Stomach (tissue), 9 donors: Measurements from ENCODE around the gene FOLR3. TPM values are rescaled to one million over a fixed set of nuclear protein-coding genes. Genes with fewer than 3 reads are reported as not detected.
A peak's percentile ranks its signal among the peaks of the same experiment; 100 is the strongest.

ENCODE experiments used
- DNase-seq, 2 donors: peaks; one replicate each; pipeline versions ENCODE4 v3.0.0 to v3.0.0-alpha.2; 2013 to 2019
- H3K27ac ChIP-seq, 5 donors: fragments of 200-600 bp in 4 of 5; sonication (generic) in 4 of 5; one replicate each; pipeline ENCODE4 v1.5.1; 2013 to 2019; ENCODE audit warnings: mild to moderate bottlenecking in 1 of 5, moderate library complexity in 1 of 5
- H3K27me3 ChIP-seq, 3 donors: fragments of 200-600 bp; sonication (generic); one replicate each; pipeline ENCODE4 v1.5.1; 2017 to 2019; ENCODE audit warnings: mixed run types in 1 of 3
- H3K36me3 ChIP-seq, 4 donors: fragments of 200-600 bp; sonication (generic); 1 replicate in 3 of 4; 2 replicates in 1 of 4; pipeline ENCODE4 v1.5.1; 2016 to 2019
- H3K4me1 ChIP-seq, 4 donors: fragments of 200-600 bp; sonication (generic); one replicate each; pipeline ENCODE4 v1.5.1; 2016 to 2019
- H3K4me3 ChIP-seq, 4 donors: fragments of 200-600 bp; sonication (generic) in 3 of 4; one replicate each; pipeline ENCODE4 v1.5.1; 2016 to 2019; ENCODE audit warnings: mild to moderate bottlenecking in 1 of 4
- H3K9me3 ChIP-seq, 4 donors: fragments of 200-600 bp; sonication (generic); one replicate each; pipeline ENCODE4 v1.5.1; 2016 to 2019
- CTCF ChIP-seq, 7 experiments: fragments of 450-650 bp in 4 of 7; fragments of 200-600 bp in 3 of 7; sonication (generic) in 3 of 7; IDR thresholded peaks; one replicate each; pipeline ENCODE4 v1.5.1; 2016 to 2019; ENCODE audit warnings: antibody characterized with exemption in 7 of 7, control low read depth in 2 of 7, mild to moderate bottlenecking in 1 of 7
- EP300 ChIP-seq: sonication (generic); formaldehyde crosslinking; IDR thresholded peaks from one replicate; pipeline ENCODE4 v1.6.1; 2017; ENCODE audit warnings: antibody characterized with exemption
- POLR2A ChIP-seq, 4 donors: fragments of 450-650 bp; IDR thresholded peaks; one replicate each; pipeline ENCODE4 v1.6.1; 2016; ENCODE audit warnings: antibody characterized with exemption in 4 of 4, control low read depth in 2 of 4, mild to moderate bottlenecking in 1 of 4, moderate library complexity in 1 of 4
- POLR2AphosphoS5 ChIP-seq, 3 donors: sonication (generic); formaldehyde crosslinking; IDR thresholded peaks; one replicate each; pipeline ENCODE4 v1.6.1; 2016; ENCODE audit warnings: antibody characterized with exemption in 3 of 3
- WGBS, 5 donors: extraction: QIAGEN DNeasy Blood & Tissue Kit in 3 of 5; methylation state at CpG; one replicate each; pipeline versions ENCODE4 v1.1.5 to v1.1.7; 2013 to 2018; 5-methylcytosine and 5-hydroxymethylcytosine counted together
- intact Hi-C: fragments of 100-400 bp; cut with DNase I; formaldehyde crosslinking; loops from one replicate; pipeline ENCODE4 v1.15.1; 2023; ENCODE audit warnings: low total_unique reads
- polyA plus RNA-seq, 3 donors: library from polyadenylated mRNA; stranded (reverse); fragments of 200-250 nt; gene quantifications; one replicate each; pipeline ENCODE4 v1.2.3, GENCODE V29; 2013
- total RNA-seq, 5 donors: library from RNA; depleted of rRNA; stranded (reverse); fragments of >200 nt; gene quantifications; one replicate each; pipeline versions ENCODE4 v1.1.0 to v1.2.3, GENCODE V29; 2014 to 2016
- donor health status: healthy with polysubstance abuse.
- donor health status: Bipolar disorder and iron deficiency.
- donor health status: healthy.

The FOLR3 gene
- total and polyA plus RNA-seq, 8 donors, result 0.15 to 36.8 (median 0.62) TPM; not detected in 5

DNA sequence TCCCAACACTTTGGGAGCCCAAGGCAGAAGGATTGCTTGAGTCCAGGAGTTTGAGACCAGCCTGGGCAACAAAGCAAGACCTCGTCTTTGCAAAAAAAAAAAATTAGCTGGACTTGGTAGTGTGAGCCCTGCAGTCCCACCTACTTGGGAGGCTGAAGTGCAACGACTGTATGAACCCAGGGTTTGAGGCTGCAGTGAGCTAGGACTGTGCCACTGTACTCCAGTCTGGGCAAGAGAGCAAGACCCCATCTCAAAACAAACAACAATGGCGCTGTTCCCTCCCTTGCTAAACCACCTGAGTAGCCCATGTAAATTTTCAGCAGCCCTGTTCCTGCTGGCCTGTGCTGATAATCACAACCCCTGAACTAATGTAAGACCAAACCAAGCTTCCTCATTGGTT lies 35.5 kb upstream of the FOLR3 start:
- peaks cover 22 to 51% (median 45%) of the 10 kb centered on the region in 4 donors for H3K4me1 ChIP-seq
- TF ChIP-seq EP300 (no peak), POLR2A (IDR thresholded peaks at IDR 0.05) (no peak), CTCF (IDR thresholded peaks at IDR 0.05) (no peak), POLR2AphosphoS5 (IDR thresholded peaks at IDR 0.05) (no peak)
- no peaks in the 10 kb centered on the region for H3K27me3 ChIP-seq
- no peaks in the 10 kb centered on the region for H3K9me3 ChIP-seq
- H3K36me3 ChIP-seq, result peaks cover 36 to 61% (median 54%) of the 10 kb centered on the region in 4 donors
- DNase-seq, result no peak
- intact Hi-C loops, result no loop called here
- 73 to 86% (median 83%) methylated on average over 3 of the region's 3 CpGs for WGBS, 5 donors
- H3K4me3 ChIP-seq, result no peak overlapping the region
- H3K27ac ChIP-seq, result peak overlapping the region in 1 of 5 donors; percentile 51

DNA sequence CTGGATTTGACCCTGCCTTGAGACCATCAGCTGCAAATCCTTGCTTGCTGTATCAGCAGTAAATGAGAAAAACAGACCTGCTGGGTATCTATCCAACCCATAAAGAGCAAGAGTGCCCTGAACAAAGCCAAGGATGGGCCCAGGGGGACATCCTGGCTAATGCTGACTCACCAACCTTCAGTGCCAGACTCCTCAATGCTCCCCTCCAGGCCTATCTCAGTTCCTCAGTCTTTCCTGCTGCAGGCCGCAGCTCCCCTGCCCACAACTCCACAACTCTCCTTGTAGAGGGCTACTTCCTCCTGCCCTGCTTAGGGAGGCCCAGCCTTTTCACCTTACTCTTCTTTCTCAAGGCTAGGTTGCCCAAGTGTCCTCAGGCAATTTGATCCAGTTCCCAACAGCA lies 35.1 kb upstream of the FOLR3 start:
- Histone ChIP-seq H3K27ac (peak overlapping the region in 1 of 5 donors; percentile 51), H3K4me3 (no peak overlapping the region), H3K27me3 (no peaks in the 10 kb centered on the region), H3K9me3 (no peaks in the 10 kb centered on the region), H3K36me3 (peaks cover 32 to 57% (median 50%) of the 10 kb centered on the region in 4 donors), H3K4me1 (peaks cover 22 to 51% (median 45%) of the 10 kb centered on the region in 4 donors)
- DNase-seq, result no peak
- intact Hi-C loops, result no loop called here
- WGBS, 5 donors, result 69 to 92% (median 83%) methylated on average over 1 of the region's 1 CpG
- TF ChIP-seq CTCF (IDR thresholded peaks at IDR 0.05), result no peak
- TF ChIP-seq POLR2A (IDR thresholded peaks at IDR 0.05), result no peak
- TF ChIP-seq POLR2AphosphoS5 (IDR thresholded peaks at IDR 0.05), result no peak
- no peak for TF ChIP-seq EP300

- 28 to 45% (median 42%) methylated on average over 4 of the region's 4 CpGs for WGBS, 5 donors
These were observed 33.4 kb upstream of the FOLR3 start for GRCh38 chr11:72102162-72102561.

DNA sequence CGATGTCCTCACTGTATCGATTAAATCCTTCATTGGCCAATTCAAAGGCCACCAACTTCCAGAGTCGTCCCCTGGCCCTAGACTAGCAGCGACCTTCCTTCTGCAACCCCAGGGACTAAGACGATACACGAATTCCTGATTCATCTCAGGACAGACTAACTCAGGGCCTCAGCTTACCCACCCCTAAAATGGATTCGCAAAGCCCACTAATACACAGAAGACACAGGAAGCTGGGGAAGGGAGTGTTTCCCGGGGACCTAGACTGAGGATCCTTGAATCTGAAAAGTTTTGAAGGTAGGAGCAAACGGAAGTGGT lies 32.9 kb upstream of the FOLR3 start:
- intact Hi-C loops, result no loop called here
- H3K36me3 ChIP-seq, result peaks cover 18 to 39% (median 30%) of the 10 kb centered on the region in 4 donors
- TF ChIP-seq EP300 (no peak), POLR2A (IDR thresholded peaks at IDR 0.05) (no peak), CTCF (IDR thresholded peaks at IDR 0.05) (no peak), POLR2AphosphoS5 (IDR thresholded peaks at IDR 0.05) (no peak)
- DNase-seq, result no peak
- peaks cover 22 to 51% (median 45%) of the 10 kb centered on the region in 4 donors for H3K4me1 ChIP-seq
- H3K27ac ChIP-seq, result peak overlapping the region; percentile 93 to 97 (median 96)
- peak overlapping the region; percentile 66 to 98 (median 82) for H3K4me3 ChIP-seq
- WGBS, 5 donors, result 0 to 3% (median 2%) methylated on average over 9 of the region's 9 CpGs
- H3K27me3 ChIP-seq, result no peaks in the 10 kb centered on the region
- no peaks in the 10 kb centered on the region for H3K9me3 ChIP-seq

More at GRCh38 chr11:72102162-72102561, 33.4 kb upstream of the FOLR3 start:
- intact Hi-C loops, result no loop called here
- Histone ChIP-seq H3K4me1 (peaks cover 22 to 51% (median 45%) of the 10 kb centered on the region in 4 donors), H3K27ac (peak overlapping the region; percentile 14 to 97 (median 94)), H3K9me3 (no peaks in the 10 kb centered on the region), H3K36me3 (peaks cover 22 to 40% (median 33%) of the 10 kb centered on the region in 4 donors), H3K4me3 (peak overlapping the region; percentile 66 to 98 (median 82)), H3K27me3 (no peaks in the 10 kb centered on the region)
- DNase-seq, result no peak
- TF ChIP-seq POLR2AphosphoS5 (IDR thresholded peaks at IDR 0.05), result no peak
- no peak for TF ChIP-seq CTCF (IDR thresholded peaks at IDR 0.05)
- TF ChIP-seq EP300, result no peak
- no peak for TF ChIP-seq POLR2A (IDR thresholded peaks at IDR 0.05)
